Measurements from ENCODE around the gene OPA3. TPM values are rescaled to one million over a fixed set of nuclear protein-coding genes. Genes with fewer than 3 reads are reported as not detected.

The OPA3 gene
- total RNA-seq, 4 donors from 2014 or later: 4.8 to 6.7 (median 5.7) TPM

DNA sequence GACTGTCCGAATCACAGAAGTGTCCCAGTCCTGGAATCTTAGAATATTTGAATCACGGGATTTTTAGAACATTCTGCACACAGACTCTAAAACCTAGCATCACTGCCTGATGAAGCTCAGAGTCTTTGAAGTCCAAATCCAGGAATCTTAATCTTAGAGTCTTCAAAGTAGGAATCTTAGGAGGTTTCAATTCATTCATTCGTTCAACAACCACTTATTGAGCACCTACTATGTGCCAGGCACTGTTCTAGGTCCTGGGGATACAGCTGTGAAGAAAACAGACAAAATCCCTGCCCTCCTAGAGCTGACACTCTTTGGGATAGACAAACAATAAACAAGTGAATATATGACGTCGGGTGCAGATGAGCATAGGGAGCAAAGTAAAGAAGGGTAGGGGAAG is 89.4 kb downstream of the OPA3 start:
- WGBS, 2 donors: 80 to 84% methylated on average over 5 of the region's 5 CpGs
- TF ChIP-seq POLR2A (IDR thresholded peaks at IDR 0.05): no peak
- TF ChIP-seq EP300 (IDR thresholded peaks at IDR 0.05): no peak
- TF ChIP-seq, protein P1, sequence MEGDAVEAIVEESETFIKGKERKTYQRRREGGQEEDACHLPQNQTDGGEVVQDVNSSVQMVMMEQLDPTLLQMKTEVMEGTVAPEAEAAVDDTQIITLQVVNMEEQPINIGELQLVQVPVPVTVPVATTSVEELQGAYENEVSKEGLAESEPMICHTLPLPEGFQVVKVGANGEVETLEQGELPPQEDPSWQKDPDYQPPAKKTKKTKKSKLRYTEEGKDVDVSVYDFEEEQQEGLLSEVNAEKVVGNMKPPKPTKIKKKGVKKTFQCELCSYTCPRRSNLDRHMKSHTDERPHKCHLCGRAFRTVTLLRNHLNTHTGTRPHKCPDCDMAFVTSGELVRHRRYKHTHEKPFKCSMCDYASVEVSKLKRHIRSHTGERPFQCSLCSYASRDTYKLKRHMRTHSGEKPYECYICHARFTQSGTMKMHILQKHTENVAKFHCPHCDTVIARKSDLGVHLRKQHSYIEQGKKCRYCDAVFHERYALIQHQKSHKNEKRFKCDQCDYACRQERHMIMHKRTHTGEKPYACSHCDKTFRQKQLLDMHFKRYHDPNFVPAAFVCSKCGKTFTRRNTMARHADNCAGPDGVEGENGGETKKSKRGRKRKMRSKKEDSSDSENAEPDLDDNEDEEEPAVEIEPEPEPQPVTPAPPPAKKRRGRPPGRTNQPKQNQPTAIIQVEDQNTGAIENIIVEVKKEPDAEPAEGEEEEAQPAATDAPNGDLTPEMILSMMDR (IDR thresholded peaks at IDR 0.05): no peak
- H3K4me3 ChIP-seq: no peak overlapping the region
- H3K36me3 ChIP-seq: no peaks in the 10 kb centered on the region
- no peak overlapping the region for H3K27ac ChIP-seq
- H3K9me3 ChIP-seq: no peaks in the 10 kb centered on the region
- peaks cover 0 to 56% (median 32%) of the 10 kb centered on the region in 4 donors for H3K4me1 ChIP-seq
- DNase-seq (ENCODE audit: low spot score in 2 of 2): no peak
- peaks cover 0 to 74% of the 10 kb centered on the region in 2 donors for H3K27me3 ChIP-seq

DNA sequence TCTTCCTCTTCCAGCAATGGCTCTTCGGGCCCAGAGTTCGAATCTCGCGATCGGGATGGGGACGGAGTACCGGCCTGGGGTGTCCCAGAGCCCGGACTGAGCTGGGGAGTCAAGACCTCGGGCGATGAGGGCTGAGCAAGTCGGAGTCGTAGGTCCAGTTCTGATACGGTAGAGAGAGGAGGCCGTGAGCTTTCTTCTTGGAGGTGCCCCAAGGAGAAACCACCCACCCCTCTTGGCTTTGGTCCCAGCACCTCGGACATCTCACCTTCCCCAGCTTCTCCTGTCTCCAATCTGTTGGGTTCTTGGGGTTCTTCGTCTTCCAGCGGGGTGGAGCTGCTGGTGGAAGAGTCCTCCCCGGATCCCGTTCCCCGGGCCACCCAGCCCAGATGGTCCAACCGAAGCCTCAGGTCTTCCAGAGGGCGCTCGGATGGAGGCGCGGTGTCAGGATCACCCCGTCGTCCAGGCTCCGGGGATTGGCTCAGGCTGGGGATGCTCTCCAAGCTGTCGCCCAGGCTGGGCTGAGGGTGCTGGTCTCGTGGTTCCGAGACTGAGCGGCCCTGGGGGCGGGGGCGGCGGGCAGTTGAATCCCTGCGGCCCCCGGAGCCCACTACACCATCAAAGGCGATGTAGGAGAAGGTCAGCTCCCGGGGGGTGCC is 90.2 kb downstream of the OPA3 start:
- no peak overlapping the region for H3K27ac ChIP-seq
- 94% methylated on average over 34 to 38 of the region's 39 CpGs for WGBS, 2 donors
- DNase-seq (ENCODE audit: low spot score in 2 of 2): no peak
- H3K4me1 ChIP-seq: peaks cover 0 to 52% (median 30%) of the 10 kb centered on the region in 4 donors
- no peaks in the 10 kb centered on the region for H3K36me3 ChIP-seq
- H3K27me3 ChIP-seq: peaks cover 0 to 66% of the 10 kb centered on the region in 2 donors
- no peaks in the 10 kb centered on the region for H3K9me3 ChIP-seq
- no peak overlapping the region for H3K4me3 ChIP-seq
- TF ChIP-seq, protein P1 (IDR thresholded peaks at IDR 0.05): no peak
- TF ChIP-seq POLR2A (IDR thresholded peaks at IDR 0.05) (no peak), EP300 (IDR thresholded peaks at IDR 0.05) (no peak)

DNA sequence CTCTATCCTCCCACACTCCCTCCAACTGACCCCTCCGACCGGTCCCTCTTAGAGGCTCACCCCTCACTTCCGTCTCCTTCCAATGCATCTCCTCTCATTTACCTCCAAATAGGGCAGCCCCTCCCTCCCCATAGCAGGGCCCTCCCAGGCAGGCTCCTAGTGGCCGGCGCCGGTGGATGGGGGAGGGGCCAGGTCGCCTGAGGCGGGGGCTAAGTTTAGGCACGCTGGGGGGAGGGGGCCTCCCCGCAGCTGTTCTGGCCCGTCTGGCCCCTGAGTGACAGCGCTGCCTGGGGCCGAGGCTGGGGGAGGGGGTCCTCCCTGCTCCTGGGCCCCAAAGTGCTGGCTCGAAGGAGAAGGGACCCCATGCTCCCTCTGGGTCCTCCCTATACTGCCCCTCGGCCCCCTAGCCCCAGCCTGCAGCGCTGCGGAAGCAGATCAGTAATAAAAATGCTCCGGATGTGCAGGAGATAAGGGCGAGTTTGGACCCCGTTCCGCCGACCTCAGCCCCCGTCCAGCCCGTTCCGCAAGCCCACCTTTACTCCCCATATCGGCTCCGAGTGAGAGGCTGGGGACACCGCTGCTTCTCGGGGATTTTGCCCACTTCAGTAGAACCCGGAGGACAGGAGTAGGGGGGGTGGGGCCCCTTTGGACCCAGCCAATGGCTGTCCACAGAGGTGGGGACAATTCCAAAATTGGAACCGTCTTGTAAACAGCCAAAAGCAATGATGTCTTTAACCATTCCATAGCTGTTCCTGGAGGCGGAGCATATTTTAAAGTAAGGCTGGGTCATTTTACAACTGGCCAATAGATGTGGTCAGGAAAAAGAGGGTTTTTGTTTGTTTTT is 91.8 kb downstream of the OPA3 start:
- Histone ChIP-seq H3K4me1 (peaks cover 0 to 36% (median 20%) of the 10 kb centered on the region in 4 donors), H3K27me3 (peaks cover 0 to 52% of the 10 kb centered on the region in 2 donors), H3K4me3 (peak overlapping the region; percentile 4 to 52 (median 33)), H3K36me3 (no peaks in the 10 kb centered on the region), H3K27ac (peak overlapping the region in 2 of 4 donors; percentile 24 to 33), H3K9me3 (no peaks in the 10 kb centered on the region)
- DNase-seq (ENCODE audit: low spot score in 2 of 2): no peak
- TF ChIP-seq POLR2A (IDR thresholded peaks at IDR 0.05) (no peak), EP300 (IDR thresholded peaks at IDR 0.05) (no peak)
- TF ChIP-seq, protein P1 (IDR thresholded peaks at IDR 0.05): no peak
- 8 to 13% methylated on average over 31 of the region's 32 CpGs for WGBS, 2 donors

DNA sequence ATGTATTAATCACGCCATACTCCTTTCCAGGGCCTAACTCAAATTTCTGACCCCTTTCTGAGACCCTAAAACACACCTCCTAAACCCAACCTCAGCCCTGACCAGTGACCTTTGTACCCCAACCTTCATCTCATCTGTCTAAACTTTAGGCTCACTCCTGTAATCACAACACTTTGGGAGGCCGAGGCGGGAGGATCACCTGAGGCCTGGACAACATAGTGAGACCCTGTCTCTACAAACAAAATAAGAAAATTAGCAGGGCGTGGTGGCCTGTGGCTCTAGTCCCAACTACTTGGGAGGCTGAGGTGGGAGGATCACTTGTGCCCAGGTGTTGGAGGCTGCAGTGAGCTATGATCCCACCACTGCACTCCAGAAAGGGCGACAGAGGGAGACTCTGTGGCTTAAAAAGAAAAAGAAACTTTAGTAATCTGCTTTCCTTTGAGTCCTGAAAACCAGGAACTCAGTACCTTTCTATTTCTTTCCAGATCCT is 92.4 kb downstream of the OPA3 start:
- Histone ChIP-seq H3K4me1 (peaks cover 0 to 29% (median 15%) of the 10 kb centered on the region in 4 donors), H3K9me3 (no peaks in the 10 kb centered on the region), H3K36me3 (no peaks in the 10 kb centered on the region), H3K27ac (peak overlapping the region in 1 of 4 donors; percentile 33), H3K27me3 (peaks cover 0 to 45% of the 10 kb centered on the region in 2 donors), H3K4me3 (peak overlapping the region in 3 of 4 donors; percentile 30 to 52 (median 36))
- 80 to 87% methylated on average over 5 of the region's 5 CpGs for WGBS, 2 donors
- DNase-seq (ENCODE audit: low spot score in 2 of 2): no peak
- TF ChIP-seq EP300 (IDR thresholded peaks at IDR 0.05): no peak
- TF ChIP-seq, protein P1 (IDR thresholded peaks at IDR 0.05): no peak
- no peak for TF ChIP-seq POLR2A (IDR thresholded peaks at IDR 0.05)

Data from tibial nerve (tissue), 4 donors.